ENCODE measurements around the gene SIRPA. TPM values are rescaled to one million over a fixed set of nuclear protein-coding genes. Genes with fewer than 3 reads are reported as not detected.

The SIRPA gene
- total RNA-seq, 1 experiment from 2014 or later = 8.9 TPM

GRCh38 chr20:1959156-1959555 is 63.9 kb downstream of the SIRPA start:
- Mint-ChIP-seq H3K36me3 (no peaks in the 10 kb centered on the region), H3K9me3 (no peaks in the 10 kb centered on the region), H3K27me3 (ENCODE audit: low read depth) (peaks cover 4% of the 10 kb centered on the region), H3K4me1 (peaks cover 30% of the 10 kb centered on the region), H3K27ac (no peak overlapping the region), H3K4me3 (no peak overlapping the region)
- DNase-seq (ENCODE audit: low spot score) (no peak), ATAC-seq (no peak)
- CTCF ChIA-PET = no interaction called here
- POLR2A ChIA-PET = no interaction called here
- TF ChIP-seq FOXJ3 (CRISPR knock-in tag; IDR thresholded peaks at IDR 0.05; ENCODE audit: borderline replicate concordance) = no peak
- TF ChIP-seq SOX15 (CRISPR knock-in tag; IDR thresholded peaks at IDR 0.05) = no peak
- no peak for TF ChIP-seq TEAD4 (CRISPR knock-in tag; IDR thresholded peaks at IDR 0.05)
- TF ChIP-seq FOXP4 (CRISPR knock-in tag; IDR thresholded peaks at IDR 0.05) = no peak

GRCh38 chr20:1961374-1961773 is 66.2 kb downstream of the SIRPA start:
- Mint-ChIP-seq H3K27ac (no peak overlapping the region), H3K36me3 (no peaks in the 10 kb centered on the region), H3K4me1 (peaks cover 37% of the 10 kb centered on the region), H3K27me3 (ENCODE audit: low read depth) (peaks cover 18% of the 10 kb centered on the region), H3K9me3 (no peaks in the 10 kb centered on the region), H3K4me3 (no peak overlapping the region)
- POLR2A ChIA-PET = no interaction called here
- no peak for DNase-seq (ENCODE audit: low spot score)
- no peak for ATAC-seq
- CTCF ChIA-PET = interaction anchor here (0.6 to 1.2 kb wide), 2 partner anchors 132 to 562 kb away, joined by 3 to 4 read pairs; no protein-coding TSS in a partner anchor
- TF ChIP-seq MXD4 (CRISPR knock-in tag; IDR thresholded peaks at IDR 0.05; ENCODE audit: borderline replicate concordance) = no peak
- TF ChIP-seq IRF1 (CRISPR knock-in tag; IDR thresholded peaks at IDR 0.05) = no peak
- no peak for TF ChIP-seq FOXP1 (CRISPR knock-in tag; IDR thresholded peaks at IDR 0.05; ENCODE audit: borderline replicate concordance)
- no peak for TF ChIP-seq ZSCAN18 (CRISPR knock-in tag; IDR thresholded peaks at IDR 0.05)
- TF ChIP-seq AFF4 (CRISPR knock-in tag; IDR thresholded peaks at IDR 0.05; ENCODE audit: borderline replicate concordance) = no peak
- TF ChIP-seq IRF2 (CRISPR knock-in tag; IDR thresholded peaks at IDR 0.05; ENCODE audit: borderline replicate concordance, low read depth) = no peak
- TF ChIP-seq HMGA2 (CRISPR knock-in tag; IDR thresholded peaks at IDR 0.05) = no peak
- no peak for TF ChIP-seq CDX4 (CRISPR knock-in tag; IDR thresholded peaks at IDR 0.05; ENCODE audit: borderline replicate concordance)
- no peak for TF ChIP-seq EMX1 (CRISPR knock-in tag; IDR thresholded peaks at IDR 0.05)
- TF ChIP-seq NFATC4 (CRISPR knock-in tag; IDR thresholded peaks at IDR 0.05) = no peak
- no peak for TF ChIP-seq PREB (CRISPR knock-in tag; IDR thresholded peaks at IDR 0.05; ENCODE audit: borderline replicate concordance)
- TF ChIP-seq E2F4 (CRISPR knock-in tag; IDR thresholded peaks at IDR 0.05; ENCODE audit: borderline replicate concordance, low read depth) = no peak
- no peak for TF ChIP-seq PRRX2 (CRISPR knock-in tag; IDR thresholded peaks at IDR 0.05)
- TF ChIP-seq AR (CRISPR knock-in tag; IDR thresholded peaks at IDR 0.05) = no peak
- TF ChIP-seq ZNF423 (CRISPR knock-in tag; IDR thresholded peaks at IDR 0.05) = no peak
